ENCODE measurements around the gene CIC.
A peak's percentile ranks its signal among the peaks of the same experiment; 100 is the strongest.
"Not testable (repeated sequence)": the region's sequence is repeated elsewhere in the genome, so short reads cannot be mapped to it uniquely, and the experiment has no call there.

Gene CIC

GRCh38 chr19:42315024-42315423 lies 46.0 kb downstream of the CIC start:
- DNase-seq, result no peak

- DNase-seq, result no peak
These were observed 47.5 kb downstream of the CIC start for GRCh38 chr19:42316223-42317211.

GRCh38 chr19:42317535-42317934 lies 48.5 kb downstream of the CIC start:
- no peak for DNase-seq

- no peak for DNase-seq
These were observed 53.3 kb downstream of the CIC start for GRCh38 chr19:42322305-42322704.

- DNase-seq, result no peak
These were observed 54.4 kb downstream of the CIC start for GRCh38 chr19:42323473-42323851.

- DNase-seq, result no peak
These were observed 55.0 kb downstream of the CIC start for GRCh38 chr19:42323852-42324654.

GRCh38 chr19:42324655-42325307 lies 55.7 kb downstream of the CIC start:
- DNase-seq, result no peak

- peak; percentile 80 to 98 for DNase-seq
These were observed 56.4 kb downstream of the CIC start, which contains the start of gene MEGF8 for GRCh38 chr19:42325308-42325895. Gene MEGF8, plus strand, starts transcription at chr19:42325635. Its CDS starts 609 bp downstream, at chr19:42326244.

GRCh38 chr19:42325896-42326771 lies 57.1 kb downstream of the CIC start:
- DNase-seq, result no peak

GRCh38 chr19:42326969-42327368 lies 57.9 kb downstream of the CIC start:
- no peak for DNase-seq

GRCh38 chr19:42327381-42327780 lies 58.3 kb downstream of the CIC start:
- no peak for DNase-seq

- DNase-seq, result no peak
These were observed 59.1 kb downstream of the CIC start for GRCh38 chr19:42328106-42328505.

GRCh38 chr19:42328854-42329253 lies 59.8 kb downstream of the CIC start:
- no peak for DNase-seq

GRCh38 chr19:42330241-42330711 lies 61.2 kb downstream of the CIC start:
- DNase-seq, result no peak

- DNase-seq, result not testable (repeated sequence)
These were observed 62.3 kb downstream of the CIC start for GRCh38 chr19:42331333-42331732.

- peak in 1 of 2 experiments; percentile 21 for DNase-seq
These were observed 63.0 kb downstream of the CIC start for GRCh38 chr19:42332059-42332458.

GRCh38 chr19:42333018-42333417 lies 64.0 kb downstream of the CIC start:
- DNase-seq, result no peak

- DNase-seq, result no peak
These were observed 65.1 kb downstream of the CIC start for GRCh38 chr19:42333975-42334696.

- DNase-seq, result peak in 1 of 2 experiments; percentile 4
These were observed 65.8 kb downstream of the CIC start for GRCh38 chr19:42334697-42335373.

- no peak for DNase-seq
These were observed 66.4 kb downstream of the CIC start for GRCh38 chr19:42335374-42335936.
